Measurements from ENCODE around the gene ADAMTSL4. TPM values are rescaled to one million over a fixed set of nuclear protein-coding genes. Genes with fewer than 3 reads are reported as not detected.

Gene ADAMTSL4
- total RNA-seq, 1 experiment from 2014 or later, result 9.5 TPM

GRCh38 chr1:150609732-150610131, 60.5 kb downstream of the ADAMTSL4 start:
- Histone ChIP-seq H3K36me3 (ENCODE audit: control insufficient read depth, insufficient read depth, low read length) (no peaks in the 10 kb centered on the region), H3K4me3 (ENCODE audit: low read depth in 2 of 2, low read length in 2 of 2) (no peak overlapping the region), H3K9me3 (ENCODE audit: control insufficient read depth, insufficient read depth, low read depth, low read length) (no peaks in the 10 kb centered on the region), H3K27me3 (ENCODE audit: control insufficient read depth, insufficient read depth, low read length) (no peaks in the 10 kb centered on the region), H3K4me1 (ENCODE audit: control insufficient read depth, insufficient read depth, low read length) (peaks cover 22% of the 10 kb centered on the region), H3K27ac (ENCODE audit: low read length) (0 out of 2 replicates have a peak overlapping the region, but pooled peaks have one; percentile 19)
- ChIA-PET CTCF (no interaction called here), POLR2A (interaction anchor here (1.4 kb wide), 1 partner anchor 30 kb away, joined by 6 read pairs; the partner anchor contains the start of gene MCL1)
- intact Hi-C loops (cut with micrococcal nuclease; ENCODE audit: unreplicated experiment) (loop anchor here (5.0 kb wide), 1 partner anchor 32 kb away; the partner anchor contains the start of gene MCL1), in situ Hi-C loops (cut with HindIII; ENCODE audit: low pct_unique_long_range_greater_than_20kb, low sequenced_read_pairs) (no loop called here)
- no peak for TF ChIP-seq CTCF (IDR thresholded peaks at IDR 0.05)
- no peak for TF ChIP-seq SIN3A (IDR thresholded peaks at IDR 0.05; ENCODE audit: borderline replicate concordance, insufficient read depth, low read depth, low read length)
- no peak for TF ChIP-seq POLR2AphosphoS5 (IDR thresholded peaks at IDR 0.05; ENCODE audit: low read depth, low read length)
- no peak for TF ChIP-seq TCF7L2 (IDR thresholded peaks at IDR 0.05; ENCODE audit: low read depth, low read length)
- TF ChIP-seq REST (IDR thresholded peaks at IDR 0.05; ENCODE audit: insufficient read depth in 1 of 2, low read depth in 2 of 2, low read length in 1 of 2), result no peak
- ATAC-seq (no peak), DNase-seq (ENCODE audit: low read depth, low spot score) (no peak)
- BruUV-seq (replicated peaks), result no TSS peak

Small RNA genes lying within 50 kb of the gene (microRNA-seq; reads per million reads assigned to microRNA genes)
- not detected for gene MIR4257 (ENCODE audit: unreplicated experiment)

Other genes starting within 250 kb of the ADAMTSL4 start
- 122 TPM for gene PRPF3, start 227.9 kb upstream of the ADAMTSL4 start, total RNA-seq (2021; ENCODE audit: unreplicated experiment)
- gene RPRD2, start 185.3 kb upstream of the ADAMTSL4 start, total RNA-seq (2021; ENCODE audit: unreplicated experiment), result 28.3 TPM
- gene TARS2, start 62.0 kb upstream of the ADAMTSL4 start, total RNA-seq (2021; ENCODE audit: unreplicated experiment), result 28.2 TPM
- gene ECM1, start 41.3 kb upstream of the ADAMTSL4 start, total RNA-seq (2021; ENCODE audit: unreplicated experiment), result 2.2 TPM
- 1.0 TPM for gene FALEC, start 33.7 kb upstream of the ADAMTSL4 start, total RNA-seq (2021; ENCODE audit: unreplicated experiment)
- 126 TPM for gene MCL1, start 30.2 kb downstream of the ADAMTSL4 start, total RNA-seq (2021; ENCODE audit: unreplicated experiment)
- gene ENSA, start 80.2 kb downstream of the ADAMTSL4 start, total RNA-seq (2021; ENCODE audit: unreplicated experiment), result 207 TPM
- 19.6 TPM for gene GOLPH3L, start 147.7 kb downstream of the ADAMTSL4 start, total RNA-seq (2021; ENCODE audit: unreplicated experiment)
- not detected for gene HORMAD1, start 171.5 kb downstream of the ADAMTSL4 start, total RNA-seq (2021; ENCODE audit: unreplicated experiment)
- gene CTSS, start 216.4 kb downstream of the ADAMTSL4 start, total RNA-seq (2021; ENCODE audit: unreplicated experiment), result 5.1 TPM

All from Panc1 (cell line).